Body of pancreas (tissue), 4 donors: Measurements from ENCODE around the gene VAPA. TPM values are rescaled to one million over a fixed set of nuclear protein-coding genes. Genes with fewer than 3 reads are reported as not detected.
A peak's percentile ranks its signal among the peaks of the same experiment; 100 is the strongest.

Experiments used
- ATAC-seq: fragments of 150-250 bp; one replicate; pipeline ENCODE4 v1.9.1; 2016
- DNase-seq, 4 donors: peaks; one replicate each; pipeline ENCODE4 v3.0.0-alpha.2; 2019
- H3K27ac ChIP-seq, 4 donors: fragments of 200-600 bp; sonication (generic); 1 replicate in 3 of 4; 2 replicates in 1 of 4; pipeline versions ENCODE4 v1.5.1 to v1.6.1; 2016 to 2019; ENCODE audit warnings: mild to moderate bottlenecking in 1 of 4, mixed read lengths in 1 of 4, moderate library complexity in 1 of 4
- H3K27me3 ChIP-seq, 2 donors: fragments of 200-600 bp; sonication (generic); one replicate each; pipeline ENCODE4 v1.6.0; 2016; ENCODE audit warnings: mild to moderate bottlenecking in 1 of 2
- H3K36me3 ChIP-seq, 2 donors: fragments of 200-600 bp; sonication (generic); replicated peaks in 1 of 2; 2 replicates each; pipeline ENCODE4 v1.5.1; 2016; ENCODE audit warnings: low read depth in 2 of 2; ENCODE audit not compliant: insufficient read depth in 1 of 2
- H3K4me1 ChIP-seq: fragments of 200-600 bp; sonication (generic); one replicate; pipeline ENCODE4 v1.6.0; 2016
- H3K4me3 ChIP-seq, 2 donors: fragments of 200-600 bp; sonication (generic); 1 replicate in 1 of 2; 2 replicates in 1 of 2; pipeline ENCODE4 v1.5.1; 2016 to 2019
- H3K9me3 ChIP-seq, 3 donors: fragments of 200-600 bp; sonication (generic); 1 replicate in 2 of 3; 2 replicates in 1 of 3; pipeline ENCODE4 v1.5.1; 2016
- CTCF ChIP-seq, 7 experiments: fragments of 450-650 bp in 4 of 7; fragments of 200-600 bp in 3 of 7; sonication (generic) in 3 of 7; IDR thresholded peaks; one replicate each; pipeline ENCODE4 v1.5.1; 2016 to 2019; ENCODE audit warnings: antibody characterized with exemption in 7 of 7
- POLR2A ChIP-seq, 3 donors: fragments of 450-650 bp; IDR thresholded peaks; one replicate each; pipeline ENCODE4 v1.6.1; 2016; ENCODE audit warnings: antibody characterized with exemption in 3 of 3, mild to moderate bottlenecking in 2 of 3
- WGBS, 2 donors: methylation state at CpG; one replicate each; pipeline ENCODE4 v1.1.5; 2017; 5-methylcytosine and 5-hydroxymethylcytosine counted together
- intact Hi-C: fragments of 100-400 bp; cut with DNase I; formaldehyde crosslinking; loops from one replicate; pipeline ENCODE4 v1.15.1; 2023
- total RNA-seq, 2 donors: library from RNA; depleted of rRNA; stranded (reverse); fragments of >200 nt; gene quantifications; one replicate each; pipeline ENCODE4 v1.1.0, GENCODE V29; 2016

Gene VAPA
- total RNA-seq, 2 donors from 2014 or later = 58.7 to 113 TPM

GRCh38 chr18:9877655-9878014 lies 36.2 kb upstream of the VAPA start:
- TF ChIP-seq CTCF (IDR thresholded peaks at IDR 0.05) = no peak
- no peak for TF ChIP-seq POLR2A (IDR thresholded peaks at IDR 0.05)
- Histone ChIP-seq H3K27me3 (no peaks in the 10 kb centered on the region), H3K4me1 (peaks cover 14% of the 10 kb centered on the region), H3K27ac (peak overlapping the region in 2 of 4 donors; percentile 68 to 73), H3K4me3 (no peak overlapping the region), H3K9me3 (no peaks in the 10 kb centered on the region), H3K36me3 (no peaks in the 10 kb centered on the region)
- ATAC-seq (no peak), DNase-seq (no peak)
- intact Hi-C loops = no loop called here

GRCh38 chr18:9878095-9878494 lies 35.7 kb upstream of the VAPA start:
- Histone ChIP-seq H3K9me3 (no peaks in the 10 kb centered on the region), H3K27me3 (no peaks in the 10 kb centered on the region), H3K27ac (no peak overlapping the region), H3K4me1 (peaks cover 14% of the 10 kb centered on the region), H3K4me3 (no peak overlapping the region), H3K36me3 (no peaks in the 10 kb centered on the region)
- no peak for DNase-seq
- intact Hi-C loops = no loop called here
- no peak for ATAC-seq
- TF ChIP-seq POLR2A (IDR thresholded peaks at IDR 0.05) (no peak), CTCF (IDR thresholded peaks at IDR 0.05) (no peak)
- 83 to 98% methylated on average over 1 of the region's 1 CpG for WGBS, 2 donors

GRCh38 chr18:9878783-9879242 lies 35.0 kb upstream of the VAPA start:
- ATAC-seq = no peak
- no peak for DNase-seq
- no peaks in the 10 kb centered on the region for H3K9me3 ChIP-seq
- 92 to 93% methylated on average over 6 of the region's 6 CpGs for WGBS, 2 donors
- no peak overlapping the region for H3K4me3 ChIP-seq
- H3K36me3 ChIP-seq = no peaks in the 10 kb centered on the region
- intact Hi-C loops = no loop called here
- TF ChIP-seq POLR2A (IDR thresholded peaks at IDR 0.05) (no peak), CTCF (IDR thresholded peaks at IDR 0.05) (no peak)
- no peak overlapping the region for H3K27ac ChIP-seq
- H3K27me3 ChIP-seq = no peaks in the 10 kb centered on the region
- H3K4me1 ChIP-seq = peaks cover 14% of the 10 kb centered on the region

- WGBS, 2 donors = 71 to 78% methylated on average over 6 of the region's 6 CpGs
- ATAC-seq (no peak), DNase-seq (no peak)
- H3K9me3 ChIP-seq = no peaks in the 10 kb centered on the region
- no peaks in the 10 kb centered on the region for H3K36me3 ChIP-seq
- TF ChIP-seq POLR2A (IDR thresholded peaks at IDR 0.05) (no peak), CTCF (IDR thresholded peaks at IDR 0.05) (no peak)
- H3K4me3 ChIP-seq = no peak overlapping the region
- H3K4me1 ChIP-seq = no peaks in the 10 kb centered on the region
- intact Hi-C loops = no loop called here
- H3K27ac ChIP-seq = no peak overlapping the region
- no peaks in the 10 kb centered on the region for H3K27me3 ChIP-seq
Observed at GRCh38 chr18:9884090-9884489, 29.7 kb upstream of the VAPA start.

- DNase-seq = no peak
- H3K36me3 ChIP-seq = no peaks in the 10 kb centered on the region
- no peak overlapping the region for H3K27ac ChIP-seq
- no peaks in the 10 kb centered on the region for H3K4me1 ChIP-seq
- H3K4me3 ChIP-seq = no peak overlapping the region
- no peaks in the 10 kb centered on the region for H3K9me3 ChIP-seq
- no peak for ATAC-seq
- no peaks in the 10 kb centered on the region for H3K27me3 ChIP-seq
- WGBS, 2 donors = 67 to 75% methylated on average over 12 of the region's 12 CpGs
- intact Hi-C loops = no loop called here
- TF ChIP-seq CTCF (IDR thresholded peaks at IDR 0.05) (no peak), POLR2A (IDR thresholded peaks at IDR 0.05) (no peak)
Observed at GRCh38 chr18:9884532-9885140, 29.2 kb upstream of the VAPA start.
